SJSA1 (cell line): ENCODE data around the gene ATAD1. TPM values are rescaled to one million over a fixed set of nuclear protein-coding genes. Genes with fewer than 3 reads are reported as not detected.
"Not testable (repeated sequence)": the region's sequence is repeated elsewhere in the genome, so short reads cannot be mapped to it uniquely, and the experiment has no call there.

Experiments
- DNase-seq, 2 experiments: peaks; one replicate each; pipeline ENCODE4 v3.0.0-alpha.2; 2015 to 2020; ENCODE audit warnings: low spot score in 2 of 2, low read depth in 1 of 2
- H3K27ac ChIP-seq: fragments of 250-450 bp; sonication (Bioruptor Pico); 2 replicates; pipeline ENCODE4 v1.5.1; 2020; ENCODE audit warnings: mild to moderate bottlenecking, moderate library complexity
- H3K27me3 ChIP-seq: fragments of 250-450 bp; sonication (Bioruptor Pico); replicated peaks from 2 replicates; pipeline ENCODE4 v1.5.1; 2020; ENCODE audit warnings: mild to moderate bottlenecking, moderate library complexity
- H3K36me3 ChIP-seq: fragments of 250-450 bp; sonication (Bioruptor Pico); 2 replicates; pipeline ENCODE4 v1.5.1; 2020; ENCODE audit warnings: mild to moderate bottlenecking
- H3K4me1 ChIP-seq: fragments of 250-450 bp; sonication (Bioruptor Pico); replicated peaks from 2 replicates; pipeline ENCODE4 v1.6.1; 2021; ENCODE audit warnings: mild to moderate bottlenecking
- H3K4me3 ChIP-seq: fragments of 250-450 bp; sonication (Bioruptor Pico); 2 replicates; pipeline ENCODE4 v1.5.1; 2020; ENCODE audit warnings: mild to moderate bottlenecking
- H3K9me3 ChIP-seq: fragments of 250-450 bp; sonication (Bioruptor Pico); replicated peaks from 2 replicates; pipeline ENCODE4 v1.5.1; 2020; ENCODE audit warnings: mild to moderate bottlenecking
- total RNA-seq: library from RNA; depleted of rRNA; stranded (reverse); fragments of >200 nt; shearing (Covaris generic); gene quantifications from 2 replicates; pipeline ENCODE4 v1.2.3, GENCODE V29; 2014

ATAD1 gene
- total RNA-seq, 1 experiment from 2014 or later, result 63.7 TPM

GRCh38 chr10:87841186-87841585, 23.2 kb upstream of the ATAD1 start:
- Histone ChIP-seq H3K27me3 (no peaks in the 10 kb centered on the region), H3K4me1 (peaks cover 21% of the 10 kb centered on the region), H3K36me3 (no peaks in the 10 kb centered on the region), H3K27ac (no peak overlapping the region), H3K9me3 (no peaks in the 10 kb centered on the region), H3K4me3 (no peak overlapping the region)
- DNase-seq, result no peak

GRCh38 chr10:87838650-87839049, 20.6 kb upstream of the ATAD1 start:
- Histone ChIP-seq H3K27ac (no peak overlapping the region), H3K4me1 (peaks cover 8% of the 10 kb centered on the region), H3K36me3 (no peaks in the 10 kb centered on the region), H3K27me3 (no peaks in the 10 kb centered on the region; the same call in none of the 2 replicates), H3K9me3 (no peaks in the 10 kb centered on the region), H3K4me3 (no peak overlapping the region)
- DNase-seq, result no peak

GRCh38 chr10:87837445-87837844, 19.4 kb upstream of the ATAD1 start:
- DNase-seq, result no peak
- no peaks in the 10 kb centered on the region for H3K36me3 ChIP-seq
- H3K27ac ChIP-seq, result no peak overlapping the region
- 0 out of 2 replicates have a peak, but pooled peaks cover 3% of the 10 kb centered on the region for H3K4me1 ChIP-seq
- no peak overlapping the region for H3K4me3 ChIP-seq
- H3K9me3 ChIP-seq, result no peaks in the 10 kb centered on the region
- H3K27me3 ChIP-seq, result no peaks in the 10 kb centered on the region; the same call in none of the 2 replicates

GRCh38 chr10:87836098-87836497, 18.1 kb upstream of the ATAD1 start:
- Histone ChIP-seq H3K4me3 (no peak overlapping the region), H3K27ac (no peak overlapping the region), H3K27me3 (no peaks in the 10 kb centered on the region; the same call in none of the 2 replicates), H3K4me1 (no peaks in the 10 kb centered on the region), H3K9me3 (no peaks in the 10 kb centered on the region), H3K36me3 (no peaks in the 10 kb centered on the region)
- DNase-seq, result no peak

- H3K36me3 ChIP-seq, result no peaks in the 10 kb centered on the region
- no peaks in the 10 kb centered on the region for H3K4me1 ChIP-seq
Measured at GRCh38 chr10:87829986-87830729, 12.1 kb upstream of the ATAD1 start.

GRCh38 chr10:87829051-87829450, 11.0 kb upstream of the ATAD1 start:
- H3K27ac ChIP-seq, H3K4me3 ChIP-seq, H3K9me3 ChIP-seq, H3K27me3 ChIP-seq, DNase-seq, H3K4me1 ChIP-seq, H3K36me3 ChIP-seq: not testable (repeated sequence)

More at GRCh38 chr10:87829986-87830729, 12.1 kb upstream of the ATAD1 start:
- Histone ChIP-seq H3K4me3 (no peak overlapping the region), H3K27ac (no peak overlapping the region), H3K9me3 (no peaks in the 10 kb centered on the region), H3K27me3 (no peaks in the 10 kb centered on the region; the same call in 1 of the 2 replicates)
- no peak for DNase-seq

- Histone ChIP-seq H3K4me1 (no peaks in the 10 kb centered on the region), H3K9me3 (no peaks in the 10 kb centered on the region), H3K27me3 (no peaks in the 10 kb centered on the region; the same call in 1 of the 2 replicates), H3K4me3 (no peak overlapping the region), H3K27ac (no peak overlapping the region), H3K36me3 (no peaks in the 10 kb centered on the region)
- no peak for DNase-seq
Measured at GRCh38 chr10:87827681-87828080, 9.7 kb upstream of the ATAD1 start.

- Histone ChIP-seq H3K4me1 (no peaks in the 10 kb centered on the region), H3K27ac (no peak overlapping the region), H3K36me3 (no peaks in the 10 kb centered on the region), H3K27me3 (no peaks in the 10 kb centered on the region; the same call in 1 of the 2 replicates), H3K9me3 (no peaks in the 10 kb centered on the region), H3K4me3 (no peak overlapping the region)
- DNase-seq, result no peak
Measured at GRCh38 chr10:87826653-87827052, 8.6 kb upstream of the ATAD1 start.

DNA sequence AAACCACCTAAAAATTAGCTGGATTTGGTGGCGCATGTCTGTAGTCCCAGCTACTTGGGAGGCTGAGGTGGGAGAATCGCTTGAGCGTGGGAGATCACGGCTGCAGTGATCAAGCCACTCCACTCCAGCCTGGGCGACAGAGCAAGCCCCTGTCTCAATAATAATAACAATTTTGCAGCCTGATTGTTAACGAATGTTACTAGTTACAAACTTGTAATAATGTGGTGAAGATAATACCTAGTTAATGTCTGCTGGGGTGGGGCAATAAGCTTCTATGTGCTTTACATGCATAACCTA, 1.2 kb upstream of the ATAD1 start:
- no peaks in the 10 kb centered on the region; the same call in 1 of the 2 replicates for H3K4me1 ChIP-seq
- no peak overlapping the region for H3K4me3 ChIP-seq
- DNase-seq, result no peak
- H3K9me3 ChIP-seq, result no peaks in the 10 kb centered on the region
- no peak overlapping the region for H3K27ac ChIP-seq
- no peaks in the 10 kb centered on the region; the same call in 1 of the 2 replicates for H3K27me3 ChIP-seq
- H3K36me3 ChIP-seq, result 0 out of 2 replicates have a peak, but pooled peaks cover 4% of the 10 kb centered on the region

DNA sequence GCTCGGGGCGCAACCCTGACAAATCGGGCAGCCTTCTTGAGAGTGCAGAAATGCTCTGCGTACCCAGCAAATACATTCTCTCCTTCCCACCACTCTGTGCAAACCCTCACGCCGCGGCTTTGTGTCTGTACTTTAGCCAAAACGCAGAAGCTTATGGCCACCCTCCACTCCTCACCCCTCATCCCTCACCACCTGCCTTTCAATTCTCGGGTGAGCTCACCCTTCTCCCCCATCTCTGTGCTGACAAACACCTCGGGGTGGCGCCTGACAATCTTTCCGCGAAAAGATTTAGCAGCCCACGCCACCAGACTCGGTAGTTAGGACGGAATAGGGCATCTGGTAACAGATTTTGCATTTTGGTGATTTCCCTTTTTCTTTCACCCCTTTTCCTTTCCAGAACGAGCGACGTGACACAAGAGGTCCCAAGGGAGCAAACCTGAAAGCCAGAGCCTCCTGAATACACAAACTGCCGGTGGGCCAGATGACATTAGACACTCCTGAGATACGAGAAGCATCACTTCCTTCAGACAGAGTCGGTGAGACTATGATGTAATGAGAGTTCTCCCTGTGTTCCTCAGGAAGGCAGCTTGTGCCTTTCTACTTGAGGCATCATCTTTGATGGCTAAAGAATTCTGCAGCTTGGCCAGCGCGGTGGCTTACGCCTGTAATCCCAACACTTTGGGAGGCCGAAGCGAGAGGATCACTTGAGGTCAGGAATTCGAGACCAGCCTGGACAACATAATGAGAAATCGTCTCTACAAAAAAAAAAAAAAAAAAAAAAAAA, 671 bp upstream of the ATAD1 start:
- H3K4me1 ChIP-seq, result no peaks in the 10 kb centered on the region; the same call in 1 of the 2 replicates
- peak overlapping the region; percentile 62 for H3K4me3 ChIP-seq
- 0 out of 2 replicates have a peak, but pooled peaks cover 4% of the 10 kb centered on the region for H3K36me3 ChIP-seq
- DNase-seq, result no peak
- H3K9me3 ChIP-seq, result no peaks in the 10 kb centered on the region
- H3K27ac ChIP-seq, result no peak overlapping the region
- H3K27me3 ChIP-seq, result no peaks in the 10 kb centered on the region; the same call in 1 of the 2 replicates

DNA sequence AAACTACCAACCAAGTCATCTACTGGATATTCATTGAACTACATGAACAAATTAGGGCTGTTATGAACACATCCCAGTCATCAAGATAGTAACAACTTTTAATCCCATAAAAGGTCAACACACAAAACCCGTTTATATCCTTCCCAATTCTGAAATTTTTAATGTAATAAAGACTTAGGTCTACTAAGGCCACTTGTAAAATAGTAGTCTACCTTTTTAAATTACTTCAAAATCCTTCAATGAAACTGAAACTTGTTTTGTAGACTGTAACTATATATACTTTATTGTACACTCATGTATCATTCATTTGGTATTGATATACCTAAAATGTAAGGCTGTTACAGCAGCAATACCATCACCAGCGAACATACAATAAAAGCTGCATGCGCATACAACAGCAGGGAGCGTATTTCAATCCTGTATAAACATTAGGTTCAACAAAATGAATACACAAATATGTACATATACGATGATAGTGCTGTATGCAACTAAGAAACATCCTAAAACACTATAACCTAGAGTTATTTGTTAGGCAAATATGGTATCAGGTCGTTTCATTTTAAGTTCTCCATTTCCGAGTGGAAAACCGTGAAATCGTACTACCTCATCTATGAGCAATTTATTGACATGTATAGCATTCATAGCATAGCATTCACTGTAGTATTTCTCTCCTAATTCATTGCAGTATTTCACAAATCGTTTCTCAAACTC, 973 bp downstream of the ATAD1 start:
- Histone ChIP-seq H3K27ac (peak overlapping the region; percentile 69), H3K36me3 (peaks cover 13% of the 10 kb centered on the region), H3K4me3 (peak overlapping the region; percentile 62), H3K27me3 (no peaks in the 10 kb centered on the region), H3K9me3 (no peaks in the 10 kb centered on the region), H3K4me1 (no peaks in the 10 kb centered on the region; the same call in 1 of the 2 replicates)
- DNase-seq, result peak in 1 of 2 experiments; percentile 4

DNA sequence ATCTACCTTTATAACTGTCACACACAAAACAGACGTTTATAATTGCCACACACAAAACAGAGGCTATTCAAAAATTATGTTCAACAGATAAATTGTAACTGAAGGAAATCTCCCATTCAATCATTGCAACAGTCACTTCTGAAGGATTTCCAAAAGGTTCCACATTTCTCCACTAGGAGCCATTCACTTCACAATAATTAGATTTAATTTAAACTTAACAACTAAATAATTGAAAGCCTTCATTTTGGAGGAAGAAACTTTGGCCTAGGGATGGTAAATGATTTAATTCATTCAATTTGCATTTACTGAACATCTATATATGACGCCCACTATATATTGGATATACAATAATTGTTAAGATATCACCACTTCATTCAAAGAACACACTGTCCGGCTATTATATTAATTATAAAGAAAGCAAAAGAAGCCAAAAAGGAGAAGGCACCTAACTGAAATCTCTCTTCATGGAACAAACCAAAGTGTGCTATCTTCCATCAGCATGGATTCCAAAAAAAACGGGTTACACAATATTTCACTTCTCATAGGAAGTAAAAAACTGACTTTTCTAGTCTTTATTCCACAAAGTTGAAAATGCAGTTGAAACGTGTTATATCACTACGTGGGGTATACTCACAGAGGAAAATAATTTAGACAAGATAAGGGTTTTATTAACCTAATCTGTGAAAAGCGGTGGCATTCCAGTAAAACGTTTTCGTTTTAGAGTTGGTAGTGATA, 1.7 kb downstream of the ATAD1 start:
- Histone ChIP-seq H3K36me3 (peaks cover 20% of the 10 kb centered on the region), H3K27ac (no peak overlapping the region), H3K4me3 (peak overlapping the region; percentile 62; the same call in 1 of the 2 replicates), H3K27me3 (no peaks in the 10 kb centered on the region), H3K9me3 (no peaks in the 10 kb centered on the region), H3K4me1 (no peaks in the 10 kb centered on the region; the same call in 1 of the 2 replicates)
- no peak for DNase-seq

DNA sequence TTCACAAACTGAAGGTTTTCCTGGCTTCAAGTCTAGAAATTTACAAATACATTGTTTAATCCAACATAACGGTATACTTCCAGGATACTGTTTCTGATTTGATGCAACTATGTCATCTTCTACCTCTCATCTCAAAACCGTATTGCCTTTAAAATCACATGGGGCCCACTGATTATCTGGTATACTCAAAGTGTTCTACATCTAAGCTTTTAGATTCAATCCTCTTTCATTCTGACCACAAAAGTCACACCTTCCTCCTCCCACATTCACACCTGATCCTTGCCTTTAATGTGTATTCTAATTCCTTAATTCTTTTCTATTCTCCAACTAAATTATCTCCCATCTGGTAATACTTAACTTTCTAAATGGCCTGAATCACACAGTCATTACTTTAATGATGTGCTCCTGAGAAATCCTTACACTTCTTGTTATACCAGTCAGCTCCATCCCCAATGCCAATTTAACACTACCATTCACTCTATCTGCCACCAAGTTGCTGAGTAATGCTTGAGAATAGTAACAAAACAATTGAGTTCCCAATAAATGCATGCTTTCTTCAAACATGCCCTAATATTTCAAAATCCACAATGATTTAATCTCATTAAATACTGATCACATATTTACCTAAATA, 13.0 kb downstream of the ATAD1 start:
- H3K4me3 ChIP-seq, result no peak overlapping the region
- H3K4me1 ChIP-seq, result no peaks in the 10 kb centered on the region
- no peaks in the 10 kb centered on the region for H3K27me3 ChIP-seq
- no peak for DNase-seq
- no peaks in the 10 kb centered on the region for H3K9me3 ChIP-seq
- H3K36me3 ChIP-seq, result peaks cover 45% of the 10 kb centered on the region
- H3K27ac ChIP-seq, result no peak overlapping the region
